ENCODE data around the gene TMOD1.

TMOD1 gene

GRCh38 chr9:97551308-97551707 is 49.8 kb downstream of the TMOD1 start:
- DNase-seq: no peak

- DNase-seq: no peak
Observed at GRCh38 chr9:97553141-97553540, 51.7 kb downstream of the TMOD1 start.

- no peak for DNase-seq
Observed at GRCh38 chr9:97553841-97554240, 52.4 kb downstream of the TMOD1 start.

- no peak for DNase-seq
Observed at GRCh38 chr9:97554566-97555075, 53.2 kb downstream of the TMOD1 start.

GRCh38 chr9:97555164-97555563 is 53.7 kb downstream of the TMOD1 start:
- no peak for DNase-seq

- DNase-seq: no peak
Observed at GRCh38 chr9:97556036-97556720, 54.7 kb downstream of the TMOD1 start.

- DNase-seq: no peak
Observed at GRCh38 chr9:97556721-97557605, 55.5 kb downstream of the TMOD1 start.

- no peak for DNase-seq
Observed at GRCh38 chr9:97557606-97558095, 56.2 kb downstream of the TMOD1 start.

GRCh38 chr9:97558701-97559101 is 57.2 kb downstream of the TMOD1 start:
- no peak for DNase-seq

GRCh38 chr9:97559111-97559514 is 57.6 kb downstream of the TMOD1 start:
- DNase-seq: no peak

GRCh38 chr9:97560154-97560553 is 58.7 kb downstream of the TMOD1 start:
- no peak for DNase-seq

GRCh38 chr9:97560851-97561250 is 59.4 kb downstream of the TMOD1 start:
- DNase-seq: no peak

GRCh38 chr9:97561501-97561900 is 60.0 kb downstream of the TMOD1 start:
- no peak for DNase-seq

GRCh38 chr9:97562542-97562941 is 61.1 kb downstream of the TMOD1 start:
- no peak for DNase-seq

- DNase-seq: no peak
Observed at GRCh38 chr9:97563458-97564135, 62.1 kb downstream of the TMOD1 start.

- no peak for DNase-seq
Observed at GRCh38 chr9:97564291-97565175, 63.1 kb downstream of the TMOD1 start.

- no peak for DNase-seq
Observed at GRCh38 chr9:97565262-97565661, 63.8 kb downstream of the TMOD1 start.

- no peak for DNase-seq
Observed at GRCh38 chr9:97567182-97567893, 65.9 kb downstream of the TMOD1 start.

- DNase-seq: no peak
Observed at GRCh38 chr9:97567894-97568202, 66.4 kb downstream of the TMOD1 start.

- no peak for DNase-seq
Observed at GRCh38 chr9:97568461-97569275, 67.2 kb downstream of the TMOD1 start.

- no peak for DNase-seq
Observed at GRCh38 chr9:97570899-97571298, 69.4 kb downstream of the TMOD1 start.

All from activated gamma-delta T cell (primary cell).